Kidney (tissue), 22 donors: ENCODE measurements around the gene SUCLG2. TPM values are rescaled to one million over a fixed set of nuclear protein-coding genes. Genes with fewer than 3 reads are reported as not detected.

Source experiments
- DNase-seq, 5 donors: peaks; one replicate each; pipeline ENCODE4 v3.0.0-alpha.2; 2013 to 2020
- FAIRE-seq: peaks from 2 replicates; lab custom pipeline; 2012; peaks lifted over from hg19 to GRCh38; lab: Jason Lieb, UNC
- H3K27ac ChIP-seq, 2 donors: one replicate each; pipeline ENCODE4 v1.7.0; 2013; ENCODE audit warnings: low read depth in 2 of 2, low read length in 2 of 2, inconsistent platforms in 1 of 2
- H3K27me3 ChIP-seq: one replicate; pipeline ENCODE4 v1.7.1; 2013; ENCODE audit warnings: low read length, inconsistent platforms; ENCODE audit not compliant: control insufficient read depth, insufficient read depth
- H3K36me3 ChIP-seq, 3 donors: one replicate each; pipeline versions ENCODE4 v1.7.0 to v1.7.1; 2013; ENCODE audit warnings: low read length in 3 of 3, control low read depth in 1 of 3, inconsistent platforms in 1 of 3; ENCODE audit not compliant: insufficient read depth in 3 of 3, control insufficient read depth in 2 of 3
- H3K4me1 ChIP-seq, 3 donors: one replicate each; pipeline versions ENCODE4 v1.7.0 to v1.7.1; 2013; ENCODE audit warnings: low read length in 3 of 3, inconsistent platforms in 1 of 3, low read depth in 1 of 3; ENCODE audit not compliant: control insufficient read depth in 2 of 3, insufficient read depth in 2 of 3
- H3K4me3 ChIP-seq, 3 donors: one replicate each; pipeline versions ENCODE4 v1.7.0 to v1.8.1; 2013; ENCODE audit warnings: low read length in 3 of 3, control low read depth in 1 of 3, inconsistent platforms in 1 of 3
- H3K9ac ChIP-seq, 3 donors: one replicate each; pipeline versions ENCODE4 v1.7.0 to v1.7.1; 2013; ENCODE audit warnings: low read length in 3 of 3, control low read depth in 1 of 3, inconsistent platforms in 1 of 3
- H3K9me3 ChIP-seq, 3 donors: one replicate each; pipeline versions ENCODE4 v1.7.0 to v1.7.1; 2013; ENCODE audit warnings: low read length in 3 of 3, control low read depth in 1 of 3, inconsistent platforms in 1 of 3; ENCODE audit not compliant: control insufficient read depth in 2 of 3, insufficient read depth in 1 of 3
- CTCF ChIP-seq: IDR thresholded peaks from 3 replicates; pipeline ENCODE4 v1.5.1; 2012; ENCODE audit warnings: mild to moderate bottlenecking, moderate library complexity, borderline replicate concordance; ENCODE audit not compliant: insufficient read depth; ENCODE audit errors: extremely low read depth
- intact Hi-C: fragments of 100-400 bp; cut with DNase I; formaldehyde crosslinking; loops from one replicate; pipeline ENCODE4 v1.11.1; 2022
- long read RNA-seq, 10 donors: library from polyadenylated mRNA in 1 of 10; unstranded in 1 of 10; transcript quantifications; one replicate each; pipeline ENCODE4 v2.0.0 and lab custom pipeline, GENCODE V29; 2021 to 2026
- polyA plus RNA-seq: library from polyadenylated mRNA; stranded (reverse); fragments of 350-450 nt; fragmentation: Illumina TruSeq; extraction: RNeasy Lipid Tissue Mini Kit (QIAGEN cat#74804); gene quantifications from one replicate; pipeline ENCODE4 v1.2.3, GENCODE V29; 2014; ENCODE audit warnings: low read depth, low replicate concordance; ENCODE audit not compliant: insufficient read depth
- total RNA-seq: library from RNA; stranded (reverse); fragmentation: NEBNext Ultra II Directional; extraction: Animal tissue kit (Norgen Biotek cat#: 25700); gene quantifications from one replicate; pipeline ENCODE4 v1.2.1, GENCODE V29; 2021
- donor health status: control.
- donor health status: control.
- donor health status: control.
- donor health status: control.
- donor health status: control.
- donor health status: DM: yes; HTN: yes; CAD: no.
- donor health status: Normal renal cell carcinoma (clear cell type).

Gene SUCLG2, protein sequence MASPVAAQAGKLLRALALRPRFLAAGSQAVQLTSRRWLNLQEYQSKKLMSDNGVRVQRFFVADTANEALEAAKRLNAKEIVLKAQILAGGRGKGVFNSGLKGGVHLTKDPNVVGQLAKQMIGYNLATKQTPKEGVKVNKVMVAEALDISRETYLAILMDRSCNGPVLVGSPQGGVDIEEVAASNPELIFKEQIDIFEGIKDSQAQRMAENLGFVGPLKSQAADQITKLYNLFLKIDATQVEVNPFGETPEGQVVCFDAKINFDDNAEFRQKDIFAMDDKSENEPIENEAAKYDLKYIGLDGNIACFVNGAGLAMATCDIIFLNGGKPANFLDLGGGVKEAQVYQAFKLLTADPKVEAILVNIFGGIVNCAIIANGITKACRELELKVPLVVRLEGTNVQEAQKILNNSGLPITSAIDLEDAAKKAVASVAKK
- total RNA-seq (62.8 TPM), polyA plus RNA-seq (117 TPM)
- long read RNA-seq, donor 1, transcript SUCLG2-201 (11 exons, 2,352 nt) = major isoform, 9 of 9 reads
- long read RNA-seq, donor 1, partial matches to known transcripts = 0 of 9 reads
- long read RNA-seq, donor 1, other reads (novel, unspliced or antisense) = 0 of 9 reads
- long read RNA-seq, donor 2, transcript SUCLG2-201 (11 exons, 2,352 nt) = major isoform, 19 of 32 reads
- long read RNA-seq, donor 2, partial matches to known transcripts = 13 of 32 reads
- long read RNA-seq, donor 2, other reads (novel, unspliced or antisense) = 0 of 32 reads
- long read RNA-seq, donor 3, transcript SUCLG2-201 (11 exons, 2,352 nt) = major isoform, 27 of 40 reads
- long read RNA-seq, donor 3, partial matches to known transcripts = 13 of 40 reads
- long read RNA-seq, donor 3, other reads (novel, unspliced or antisense) = 0 of 40 reads
- long read RNA-seq, donor 4, transcript SUCLG2-201 (11 exons, 2,352 nt) = major isoform, 27 of 34 reads
- long read RNA-seq, donor 4, partial matches to known transcripts = 7 of 34 reads
- long read RNA-seq, donor 4, other reads (novel, unspliced or antisense) = 0 of 34 reads
- long read RNA-seq, donor 5, partial matches to known transcripts = 0 of 2 reads
- long read RNA-seq, donor 5, other reads (novel, unspliced or antisense) = 0 of 2 reads
- long read RNA-seq, donor 6, transcript SUCLG2-201 (11 exons, 2,352 nt) = major isoform, 22 of 67 reads
- long read RNA-seq, donor 6, partial matches to known transcripts = 44 of 67 reads
- long read RNA-seq, donor 6, other reads (novel, unspliced or antisense) = 0 of 67 reads
- long read RNA-seq, donor 7, transcript SUCLG2-201 (11 exons, 2,352 nt) = major isoform, 68 of 88 reads
- long read RNA-seq, donor 7, partial matches to known transcripts = 14 of 88 reads
- long read RNA-seq, donor 7, other reads (novel, unspliced or antisense) = 6 of 88 reads
- long read RNA-seq, donor 8, transcript SUCLG2-201 (11 exons, 2,352 nt) = major isoform, 6 of 13 reads
- long read RNA-seq, donor 8, partial matches to known transcripts = 7 of 13 reads
- long read RNA-seq, donor 8, other reads (novel, unspliced or antisense) = 0 of 13 reads
- long read RNA-seq, donor 9, transcript SUCLG2-201 (11 exons, 2,352 nt) = major isoform, 6 of 13 reads
- long read RNA-seq, donor 9, partial matches to known transcripts = 7 of 13 reads
- long read RNA-seq, donor 9, other reads (novel, unspliced or antisense) = 0 of 13 reads
- long read RNA-seq, donor 10, transcript SUCLG2-201 (11 exons, 2,352 nt) = major isoform, 18 of 28 reads
- long read RNA-seq, donor 10, partial matches to known transcripts = 10 of 28 reads
- long read RNA-seq, donor 10, other reads (novel, unspliced or antisense) = 0 of 28 reads

DNA sequence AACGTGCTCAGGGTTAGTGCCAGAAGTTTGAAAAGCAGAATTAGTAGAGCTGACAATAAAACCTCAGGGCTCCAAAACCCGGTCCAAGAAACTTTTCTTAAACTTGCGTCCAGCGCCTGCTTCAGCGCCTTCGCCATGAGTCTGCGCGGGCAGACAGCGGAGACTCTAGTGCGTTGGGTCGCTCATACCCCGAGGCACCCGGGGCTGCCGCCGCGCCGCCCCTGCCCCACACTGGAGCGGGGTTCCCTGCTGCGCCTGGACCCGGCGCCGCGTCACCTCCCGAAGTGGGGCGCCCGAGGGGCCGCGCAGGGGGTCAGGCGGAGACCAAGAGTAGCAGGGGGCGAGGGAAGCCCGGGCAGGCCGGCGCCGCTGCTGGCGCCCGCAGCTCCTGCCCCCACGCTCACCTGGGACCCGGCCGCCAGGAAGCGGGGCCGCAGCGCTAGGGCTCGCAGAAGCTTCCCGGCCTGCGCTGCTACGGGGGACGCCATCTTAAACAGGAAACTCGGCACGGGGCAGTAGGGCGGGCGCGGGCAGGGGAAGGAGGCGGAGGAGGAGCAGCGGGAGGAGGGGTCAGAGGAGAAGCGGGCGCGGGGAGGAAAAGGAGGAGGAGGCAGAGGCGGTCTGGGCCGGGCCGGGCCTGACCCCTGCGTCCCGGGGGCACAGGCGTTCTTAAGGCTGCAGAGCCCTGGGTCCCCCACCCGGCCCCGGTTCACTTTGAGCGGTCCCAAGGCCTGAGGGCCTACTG is at the start of gene SUCLG2:
TSS of gene SUCLG2 (minus strand) at position 514 of the 745 bp plus-strand sequence. CDS start at position 488, 26 bp downstream.
- intact Hi-C loops = no loop called here
- Histone ChIP-seq H3K27ac (peak within 1 kb of the TSS; percentile 84 to 94), H3K4me3 (peak within 1 kb of the TSS; percentile 65 to 78 (median 67)), H3K36me3 (no peaks in the 10 kb centered on the region), H3K9me3 (no peaks in the 10 kb centered on the region), H3K4me1 (peaks cover 0 to 7% (median 2%) of the 10 kb centered on the region in 3 donors), H3K27me3 (no peaks in the 10 kb centered on the region), H3K9ac (peak within 1 kb of the TSS; percentile 47 to 75 (median 64))
- FAIRE-seq (no peak), DNase-seq (peak; percentile 92 to 98 (median 94))
- no peak for TF ChIP-seq CTCF

GRCh38 chr3:67700596-67700995 is 46.2 kb upstream of the SUCLG2 start:
- no peak overlapping the region for H3K27ac ChIP-seq
- no peaks in the 10 kb centered on the region for H3K4me1 ChIP-seq
- no peaks in the 10 kb centered on the region for H3K27me3 ChIP-seq
- no peak overlapping the region for H3K4me3 ChIP-seq
- DNase-seq = no peak
- TF ChIP-seq CTCF = no peak
- FAIRE-seq = no peak
- H3K36me3 ChIP-seq = no peaks in the 10 kb centered on the region
- no peaks in the 10 kb centered on the region for H3K9me3 ChIP-seq
- intact Hi-C loops = no loop called here
- H3K9ac ChIP-seq = no peak overlapping the region
